Measurements from ENCODE around the gene IFNAR2.

IFNAR2 gene

GRCh38 chr21:33197496-33197895, 32.2 kb upstream of the IFNAR2 start:
- no peaks in the 10 kb centered on the region for H3K79me2 ChIP-seq (ENCODE audit: low read length)
- H3F3A ChIP-seq (ENCODE audit: insufficient read depth, low read length) = no peaks in the 10 kb centered on the region
- H3K36me3 ChIP-seq (replicated peaks; ENCODE audit: insufficient read depth, low read length) = no peaks in the 10 kb centered on the region
- no peaks in the 10 kb centered on the region for H3K9me3 ChIP-seq (replicated peaks; ENCODE audit: insufficient read depth, low read length)
- H3K9me2 ChIP-seq (replicated peaks; ENCODE audit: insufficient read depth, low read length) = no peaks in the 10 kb centered on the region
- no peaks in the 10 kb centered on the region for H3K27me3 ChIP-seq (replicated peaks; ENCODE audit: insufficient read depth, low read length)
- H2AFZ ChIP-seq (ENCODE audit: low read length) = no peak overlapping the region
- no peak overlapping the region for H3K27ac ChIP-seq (ENCODE audit: low read length)
- no peaks in the 10 kb centered on the region for H4K20me1 ChIP-seq (ENCODE audit: insufficient read depth, low read length)
- no peak for TF ChIP-seq EZH2phosphoT487 (IDR thresholded peaks at IDR 0.05; ENCODE audit: low read length)
- no peak for TF ChIP-seq EZH2 (optimal IDR thresholded peaks at IDR 0.05; ENCODE audit: low read depth, low read length)
- no peak for TF ChIP-seq CTCF (IDR thresholded peaks at IDR 0.05; ENCODE audit: low read length)
- peaks cover 13% of the 10 kb centered on the region for H3K4me1 ChIP-seq (ENCODE audit: low read length)
- H3K4me3 ChIP-seq (ENCODE audit: low read length) = no peak overlapping the region
- DNase-seq = no peak
- no peak overlapping the region for H3K4me2 ChIP-seq (ENCODE audit: low read depth, low read length)
- no peak overlapping the region for H3K9ac ChIP-seq (ENCODE audit: low read length)

- no peaks in the 10 kb centered on the region for H3K9me3 ChIP-seq (replicated peaks; ENCODE audit: insufficient read depth, low read length)
- TF ChIP-seq EZH2phosphoT487 (IDR thresholded peaks at IDR 0.05; ENCODE audit: low read length) (no peak), EZH2 (optimal IDR thresholded peaks at IDR 0.05; ENCODE audit: low read depth, low read length) (no peak), CTCF (IDR thresholded peaks at IDR 0.05; ENCODE audit: low read length) (no peak)
- peaks cover 13% of the 10 kb centered on the region for H3K4me1 ChIP-seq (ENCODE audit: low read length)
- H4K20me1 ChIP-seq (ENCODE audit: insufficient read depth, low read length) = no peaks in the 10 kb centered on the region
- H3K9ac ChIP-seq (ENCODE audit: low read length) = no peak overlapping the region
- H2AFZ ChIP-seq (ENCODE audit: low read length) = no peak overlapping the region
- H3K27ac ChIP-seq (ENCODE audit: low read length) = no peak overlapping the region
- H3F3A ChIP-seq (ENCODE audit: insufficient read depth, low read length) = no peaks in the 10 kb centered on the region
- no peaks in the 10 kb centered on the region for H3K36me3 ChIP-seq (replicated peaks; ENCODE audit: insufficient read depth, low read length)
- H3K27me3 ChIP-seq (replicated peaks; ENCODE audit: insufficient read depth, low read length) = no peaks in the 10 kb centered on the region
- H3K4me2 ChIP-seq (ENCODE audit: low read depth, low read length) = no peak overlapping the region
- no peaks in the 10 kb centered on the region for H3K9me2 ChIP-seq (replicated peaks; ENCODE audit: insufficient read depth, low read length)
- no peaks in the 10 kb centered on the region for H3K79me2 ChIP-seq (ENCODE audit: low read length)
- no peak overlapping the region for H3K4me3 ChIP-seq (ENCODE audit: low read length)
- DNase-seq = no peak
These were observed 31.2 kb upstream of the IFNAR2 start for GRCh38 chr21:33198346-33199099.

- Histone ChIP-seq H3K27me3 (replicated peaks; ENCODE audit: insufficient read depth, low read length) (no peaks in the 10 kb centered on the region), H3K4me3 (ENCODE audit: low read length) (no peak overlapping the region), H3K9ac (ENCODE audit: low read length) (no peak overlapping the region), H3K9me2 (replicated peaks; ENCODE audit: insufficient read depth, low read length) (no peaks in the 10 kb centered on the region), H3K9me3 (replicated peaks; ENCODE audit: insufficient read depth, low read length) (no peaks in the 10 kb centered on the region), H3K79me2 (ENCODE audit: low read length) (no peaks in the 10 kb centered on the region), H3F3A (ENCODE audit: insufficient read depth, low read length) (no peaks in the 10 kb centered on the region), H3K27ac (ENCODE audit: low read length) (no peak overlapping the region), H3K36me3 (replicated peaks; ENCODE audit: insufficient read depth, low read length) (no peaks in the 10 kb centered on the region), H3K4me2 (ENCODE audit: low read depth, low read length) (no peak overlapping the region), H2AFZ (ENCODE audit: low read length) (no peak overlapping the region), H4K20me1 (ENCODE audit: insufficient read depth, low read length) (no peaks in the 10 kb centered on the region), H3K4me1 (ENCODE audit: low read length) (peaks cover 13% of the 10 kb centered on the region)
- TF ChIP-seq CTCF (IDR thresholded peaks at IDR 0.05; ENCODE audit: low read length) (no peak), EZH2 (optimal IDR thresholded peaks at IDR 0.05; ENCODE audit: low read depth, low read length) (no peak), EZH2phosphoT487 (IDR thresholded peaks at IDR 0.05; ENCODE audit: low read length) (no peak)
- DNase-seq = no peak
These were observed 30.7 kb upstream of the IFNAR2 start for GRCh38 chr21:33199100-33199464.

All from MM.1S (cell line).